Stomach (tissue), 9 donors: Measurements from ENCODE around the gene REC8. TPM values are rescaled to one million over a fixed set of nuclear protein-coding genes. Genes with fewer than 3 reads are reported as not detected.
A peak's percentile ranks its signal among the peaks of the same experiment; 100 is the strongest.

Experiments used
- DNase-seq, 2 donors: peaks; one replicate each; pipeline versions ENCODE4 v3.0.0 to v3.0.0-alpha.2; 2013 to 2019
- H3K27ac ChIP-seq, 5 donors: fragments of 200-600 bp in 4 of 5; sonication (generic) in 4 of 5; one replicate each; pipeline ENCODE4 v1.5.1; 2013 to 2019; ENCODE audit warnings: mild to moderate bottlenecking in 1 of 5, moderate library complexity in 1 of 5
- H3K27me3 ChIP-seq, 3 donors: fragments of 200-600 bp; sonication (generic); one replicate each; pipeline ENCODE4 v1.5.1; 2017 to 2019; ENCODE audit warnings: mixed run types in 1 of 3
- H3K36me3 ChIP-seq, 4 donors: fragments of 200-600 bp; sonication (generic); 1 replicate in 3 of 4; 2 replicates in 1 of 4; pipeline ENCODE4 v1.5.1; 2016 to 2019
- H3K4me1 ChIP-seq, 4 donors: fragments of 200-600 bp; sonication (generic); one replicate each; pipeline ENCODE4 v1.5.1; 2016 to 2019
- H3K4me3 ChIP-seq, 4 donors: fragments of 200-600 bp; sonication (generic) in 3 of 4; one replicate each; pipeline ENCODE4 v1.5.1; 2016 to 2019; ENCODE audit warnings: mild to moderate bottlenecking in 1 of 4
- H3K9me3 ChIP-seq, 4 donors: fragments of 200-600 bp; sonication (generic); one replicate each; pipeline ENCODE4 v1.5.1; 2016 to 2019
- CTCF ChIP-seq, 7 experiments: fragments of 450-650 bp in 4 of 7; fragments of 200-600 bp in 3 of 7; sonication (generic) in 3 of 7; IDR thresholded peaks; one replicate each; pipeline ENCODE4 v1.5.1; 2016 to 2019; ENCODE audit warnings: antibody characterized with exemption in 7 of 7, control low read depth in 2 of 7, mild to moderate bottlenecking in 1 of 7
- EP300 ChIP-seq: sonication (generic); formaldehyde crosslinking; IDR thresholded peaks from one replicate; pipeline ENCODE4 v1.6.1; 2017; ENCODE audit warnings: antibody characterized with exemption
- POLR2A ChIP-seq, 4 donors: fragments of 450-650 bp; IDR thresholded peaks; one replicate each; pipeline ENCODE4 v1.6.1; 2016; ENCODE audit warnings: antibody characterized with exemption in 4 of 4, control low read depth in 2 of 4, mild to moderate bottlenecking in 1 of 4, moderate library complexity in 1 of 4
- POLR2AphosphoS5 ChIP-seq, 3 donors: sonication (generic); formaldehyde crosslinking; IDR thresholded peaks; one replicate each; pipeline ENCODE4 v1.6.1; 2016; ENCODE audit warnings: antibody characterized with exemption in 3 of 3
- WGBS, 5 donors: extraction: QIAGEN DNeasy Blood & Tissue Kit in 3 of 5; methylation state at CpG; one replicate each; pipeline versions ENCODE4 v1.1.5 to v1.1.7; 2013 to 2018; 5-methylcytosine and 5-hydroxymethylcytosine counted together
- intact Hi-C: fragments of 100-400 bp; cut with DNase I; formaldehyde crosslinking; loops from one replicate; pipeline ENCODE4 v1.15.1; 2023; ENCODE audit warnings: low total_unique reads
- polyA plus RNA-seq, 3 donors: library from polyadenylated mRNA; stranded (reverse); fragments of 200-250 nt; gene quantifications; one replicate each; pipeline ENCODE4 v1.2.3, GENCODE V29; 2013
- total RNA-seq, 5 donors: library from RNA; depleted of rRNA; stranded (reverse); fragments of >200 nt; gene quantifications; one replicate each; pipeline versions ENCODE4 v1.1.0 to v1.2.3, GENCODE V29; 2014 to 2016
- donor health status: healthy with polysubstance abuse.
- donor health status: Bipolar disorder and iron deficiency.
- donor health status: healthy.

The REC8 gene
- total and polyA plus RNA-seq, 8 donors, result 14.5 to 122 (median 42.1) TPM

DNA sequence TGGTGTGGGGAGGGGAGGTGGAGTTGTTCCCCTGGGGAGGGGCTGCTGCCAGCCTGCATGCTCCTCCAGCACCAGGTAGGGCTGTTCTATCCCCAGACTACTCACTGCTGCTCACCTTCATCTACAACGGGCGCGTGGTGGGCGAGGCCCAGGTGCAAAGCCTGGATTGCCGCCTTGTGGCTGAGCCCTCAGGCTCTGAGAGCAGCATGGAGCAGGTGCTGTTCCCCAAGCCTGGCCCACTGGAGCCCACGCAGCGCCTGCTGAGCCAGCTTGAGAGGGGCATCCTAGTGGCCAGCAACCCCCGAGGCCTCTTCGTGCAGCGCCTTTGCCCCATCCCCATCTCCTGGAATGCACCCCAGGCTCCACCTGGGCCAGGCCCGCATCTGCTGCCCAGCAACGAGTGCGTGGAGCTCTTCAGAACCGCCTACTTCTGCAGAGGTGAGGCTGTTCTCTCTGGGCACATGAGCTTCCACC, 7.3 kb upstream of the REC8 start:
- Histone ChIP-seq H3K27ac (no peak overlapping the region), H3K27me3 (no peaks in the 10 kb centered on the region), H3K4me1 (peaks cover 26 to 70% (median 47%) of the 10 kb centered on the region in 4 donors), H3K4me3 (no peak overlapping the region), H3K36me3 (peaks cover 44 to 83% (median 81%) of the 10 kb centered on the region in 4 donors), H3K9me3 (no peaks in the 10 kb centered on the region)
- TF ChIP-seq EP300 (no peak), CTCF (IDR thresholded peaks at IDR 0.05) (no peak), POLR2AphosphoS5 (IDR thresholded peaks at IDR 0.05) (no peak)
- intact Hi-C loops, result no loop called here
- no peak for DNase-seq
- 77 to 90% (median 86%) methylated on average over 10 to 14 of the region's 14 CpGs for WGBS, 5 donors

DNA sequence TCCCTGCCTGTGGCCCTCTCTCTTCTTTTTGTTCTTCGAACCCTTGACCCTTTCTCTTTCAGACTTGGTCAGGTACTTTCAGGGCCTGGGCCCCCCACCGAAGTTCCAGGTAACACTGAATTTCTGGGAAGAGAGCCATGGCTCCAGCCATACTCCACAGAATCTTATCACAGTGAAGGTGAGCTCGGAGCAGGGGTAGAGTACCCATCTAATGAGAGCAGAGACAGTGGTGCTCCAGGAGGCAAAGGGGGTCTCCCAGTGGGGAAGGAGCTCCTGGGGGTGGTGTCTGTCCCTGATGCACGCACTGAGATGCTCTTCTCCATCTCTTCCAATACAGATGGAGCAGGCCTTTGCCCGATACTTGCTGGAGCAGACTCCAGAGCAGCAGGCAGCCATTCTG, 6.1 kb upstream of the REC8 start:
- WGBS, 5 donors, result 75 to 90% (median 80%) methylated on average over 5 of the region's 5 CpGs
- no peak for DNase-seq
- Histone ChIP-seq H3K36me3 (peaks cover 37 to 79% (median 71%) of the 10 kb centered on the region in 4 donors), H3K27ac (no peak overlapping the region), H3K9me3 (no peaks in the 10 kb centered on the region), H3K4me3 (no peak overlapping the region), H3K27me3 (no peaks in the 10 kb centered on the region), H3K4me1 (peaks cover 20 to 68% (median 40%) of the 10 kb centered on the region in 4 donors)
- intact Hi-C loops, result no loop called here
- TF ChIP-seq POLR2A (IDR thresholded peaks at IDR 0.05) (no peak), POLR2AphosphoS5 (IDR thresholded peaks at IDR 0.05) (no peak), CTCF (IDR thresholded peaks at IDR 0.05) (no peak), EP300 (no peak)

- Histone ChIP-seq H3K27me3 (no peaks in the 10 kb centered on the region), H3K36me3 (peaks cover 37 to 77% (median 70%) of the 10 kb centered on the region in 4 donors), H3K4me1 (peaks cover 8 to 75% (median 44%) of the 10 kb centered on the region in 4 donors), H3K9me3 (no peaks in the 10 kb centered on the region), H3K4me3 (no peak overlapping the region), H3K27ac (peak overlapping the region in 2 of 5 donors; percentile 22 to 44)
- no peak for DNase-seq
- 80 to 95% (median 89%) methylated on average over 3 of the region's 3 CpGs for WGBS, 5 donors
- TF ChIP-seq CTCF (IDR thresholded peaks at IDR 0.05), result no peak
- intact Hi-C loops, result no loop called here
Observed at GRCh38 chr14:24167469-24168114, 4.3 kb upstream of the REC8 start.

DNA sequence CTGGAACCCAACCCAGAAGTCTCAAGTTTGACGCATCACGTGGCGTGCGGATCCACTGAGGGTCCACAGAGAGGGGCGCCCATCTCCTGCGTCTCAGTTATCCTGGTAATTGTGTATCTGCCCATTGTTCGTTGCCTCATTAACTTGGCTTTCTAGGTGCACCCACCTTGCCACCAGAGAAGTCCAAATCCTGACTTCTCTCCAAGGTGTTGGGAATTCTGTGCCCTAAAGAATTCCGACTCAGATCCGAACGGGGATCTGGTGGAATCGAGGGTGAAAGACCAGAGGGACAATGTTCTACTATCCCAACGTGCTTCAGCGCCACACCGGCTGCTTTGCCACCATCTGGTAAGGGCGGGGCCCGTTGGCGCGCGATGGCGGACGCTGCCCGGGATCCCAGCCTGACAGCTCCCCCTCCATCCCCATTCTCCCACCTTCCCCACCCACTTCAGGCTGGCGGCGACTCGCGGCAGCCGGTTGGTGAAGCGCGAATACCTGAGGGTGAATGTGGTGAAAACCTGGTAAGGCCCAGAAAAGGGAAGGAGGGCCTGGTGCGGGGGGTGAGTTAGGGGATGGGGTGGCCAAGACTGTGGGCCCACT, 481 bp downstream of the REC8 start:
- Histone ChIP-seq H3K4me3 (peak overlapping the region; percentile 46 to 52 (median 48)), H3K4me1 (peaks cover 0 to 41% (median 22%) of the 10 kb centered on the region in 4 donors), H3K9me3 (no peaks in the 10 kb centered on the region), H3K36me3 (peaks cover 13 to 70% (median 64%) of the 10 kb centered on the region in 4 donors), H3K27ac (peak overlapping the region; percentile 67 to 79 (median 75)), H3K27me3 (no peaks in the 10 kb centered on the region)
- intact Hi-C loops, result no loop called here
- WGBS, 5 donors, result 16 to 38% (median 28%) methylated on average over 25 to 30 of the region's 30 CpGs
- peak in 1 of 2 donors; percentile 62 for DNase-seq
- TF ChIP-seq EP300 (no peak), POLR2AphosphoS5 (IDR thresholded peaks at IDR 0.05) (no peak)

- DNase-seq, result no peak
- Histone ChIP-seq H3K36me3 (peaks cover 17 to 70% (median 64%) of the 10 kb centered on the region in 4 donors), H3K27ac (peak overlapping the region; percentile 67 to 79 (median 75))
Observed at GRCh38 chr14:24172871-24173281, 996 bp downstream of the REC8 start.

More at GRCh38 chr14:24172871-24173281, 996 bp downstream of the REC8 start:
- 28 to 44% (median 39%) methylated on average over 13 to 20 of the region's 20 CpGs for WGBS, 5 donors
- Histone ChIP-seq H3K9me3 (no peaks in the 10 kb centered on the region), H3K27me3 (no peaks in the 10 kb centered on the region), H3K4me3 (peak overlapping the region; percentile 46 to 52 (median 48)), H3K4me1 (peaks cover 0 to 38% (median 22%) of the 10 kb centered on the region in 4 donors)
- no peak for TF ChIP-seq CTCF (IDR thresholded peaks at IDR 0.05)
- TF ChIP-seq POLR2A (IDR thresholded peaks at IDR 0.05), result no peak
- no peak for TF ChIP-seq EP300
- no peak for TF ChIP-seq POLR2AphosphoS5 (IDR thresholded peaks at IDR 0.05)
- intact Hi-C loops, result no loop called here
